BLaER1 (cell line): ENCODE measurements around the gene SLC6A19.
"Not testable (repeated sequence)": the region's sequence is repeated elsewhere in the genome, so short reads cannot be mapped to it uniquely, and the experiment has no call there.

Experiments used
- H3K27ac ChIP-seq: shearing (Covaris generic); formaldehyde crosslinking; 2 replicates; pipeline ENCODE4 v1.8.1; 2022
- H3K27me3 ChIP-seq: shearing (Covaris generic); formaldehyde crosslinking; 2 replicates; pipeline ENCODE4 v1.8.1; 2022
- H3K36me3 ChIP-seq: shearing (Covaris generic); formaldehyde crosslinking; 2 replicates; pipeline ENCODE4 v1.8.1; 2022
- H3K4me1 ChIP-seq: shearing (Covaris generic); formaldehyde crosslinking; 2 replicates; pipeline ENCODE4 v1.8.1; 2022
- H3K4me2 ChIP-seq: shearing (Covaris generic); formaldehyde crosslinking; 2 replicates; pipeline ENCODE4 v1.8.1; 2022
- H3K4me3 ChIP-seq: shearing (Covaris generic); formaldehyde crosslinking; 2 replicates; pipeline ENCODE4 v1.8.1; 2022
- H3K9ac ChIP-seq: shearing (Covaris generic); formaldehyde crosslinking; 2 replicates; pipeline ENCODE4 v1.8.1; 2022
- H3K9me3 ChIP-seq: shearing (Covaris generic); formaldehyde crosslinking; 2 replicates; pipeline ENCODE4 v1.8.1; 2022
- H4K20me1 ChIP-seq: shearing (Covaris generic); formaldehyde crosslinking; 2 replicates; pipeline ENCODE4 v1.8.1; 2022
- Cebpa-rat ChIP-seq: shearing (Covaris generic); IDR thresholded peaks from 2 replicates; pipeline ENCODE4 v1.8.1; 2022

SLC6A19 gene

DNA sequence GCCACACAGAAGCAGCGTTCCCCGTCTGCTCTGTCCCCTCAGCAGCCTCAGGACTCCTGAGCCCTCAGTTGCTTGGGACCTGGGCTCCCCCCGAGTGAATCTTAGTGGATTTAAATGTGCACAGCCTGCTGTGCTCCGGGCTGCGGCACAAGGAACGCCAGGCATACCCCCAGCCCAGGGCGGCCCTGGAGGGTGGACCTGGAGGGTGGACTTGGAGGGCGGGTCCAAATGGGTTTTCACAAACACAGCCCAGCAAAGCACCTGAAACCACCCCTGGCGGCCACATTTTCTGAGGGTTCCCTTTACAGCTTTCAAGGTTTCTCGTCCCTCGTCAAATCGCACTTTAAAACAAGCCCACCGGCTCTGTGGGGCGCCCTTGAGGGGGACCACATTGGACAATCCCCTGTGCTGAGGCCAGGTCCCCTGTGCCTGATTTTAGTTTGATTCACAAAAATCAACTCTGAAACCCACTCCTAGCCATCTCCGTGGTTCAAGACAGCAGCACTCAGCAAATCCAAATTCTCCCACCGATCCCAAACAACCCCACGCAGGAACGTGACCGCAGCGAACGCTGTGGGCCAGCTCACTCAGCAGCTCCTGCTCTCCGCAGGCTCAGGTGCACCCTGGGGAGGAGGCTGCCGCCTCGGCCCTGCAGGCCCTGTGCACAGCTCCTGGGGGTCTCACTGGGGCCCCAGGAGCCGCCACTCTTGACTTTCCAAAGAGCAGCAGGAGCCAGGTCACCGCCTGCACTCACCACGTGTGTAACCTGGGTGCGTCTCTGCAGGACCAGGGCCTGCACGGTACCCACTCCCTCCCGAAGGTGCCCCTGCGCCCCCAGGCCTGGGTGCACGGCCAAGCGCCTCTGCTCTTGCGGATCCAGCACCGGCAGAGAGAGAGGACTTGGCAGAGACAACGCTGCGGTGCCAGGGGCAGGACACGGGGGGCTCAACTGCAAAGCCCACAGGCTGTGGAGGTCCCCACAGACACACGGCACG is 64.4 kb downstream of the SLC6A19 start:
- no peak for TF ChIP-seq Cebpa-rat
- peaks cover 100% of the 10 kb centered on the region for H3K36me3 ChIP-seq
- 0 out of 2 replicates have a peak, but pooled peaks cover 6% of the 10 kb centered on the region for H3K4me1 ChIP-seq
- peak overlapping the region; percentile 45; the same call in 1 of the 2 replicates for H3K9ac ChIP-seq
- H3K4me2 ChIP-seq, result no peak overlapping the region
- no peaks in the 10 kb centered on the region for H3K27me3 ChIP-seq
- no peak overlapping the region for H3K4me3 ChIP-seq
- no peaks in the 10 kb centered on the region for H3K9me3 ChIP-seq
- H3K27ac ChIP-seq, result peak overlapping the region; percentile 51
- H4K20me1 ChIP-seq, result peaks cover 94% of the 10 kb centered on the region

DNA sequence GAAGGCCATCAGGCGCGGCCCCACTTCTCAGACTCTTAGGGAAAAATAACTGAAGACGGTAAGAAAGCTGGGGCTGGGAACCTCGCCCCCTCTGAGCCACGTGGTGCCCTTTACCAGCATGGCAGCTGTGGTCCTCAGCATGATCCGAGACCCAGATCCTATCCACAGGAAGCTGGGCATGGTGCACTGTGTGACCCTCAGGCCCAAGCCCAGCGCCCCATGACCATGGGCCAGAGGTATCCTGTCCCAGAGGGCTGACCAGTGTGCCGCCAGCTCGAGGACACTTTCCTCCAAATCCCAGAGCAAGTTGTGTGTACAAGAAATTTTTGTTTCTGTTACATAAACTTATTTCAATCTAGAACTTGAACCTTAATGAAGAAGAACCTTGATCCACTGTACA is 65.4 kb downstream of the SLC6A19 start:
- no peak overlapping the region for H3K27ac ChIP-seq
- H3K36me3 ChIP-seq, result peaks cover 100% of the 10 kb centered on the region
- H3K27me3 ChIP-seq, result no peaks in the 10 kb centered on the region
- H3K9ac ChIP-seq, result no peak overlapping the region
- H3K4me1 ChIP-seq, result 0 out of 2 replicates have a peak, but pooled peaks cover 6% of the 10 kb centered on the region
- no peak overlapping the region for H3K4me3 ChIP-seq
- H3K9me3 ChIP-seq, result no peaks in the 10 kb centered on the region
- no peak for TF ChIP-seq Cebpa-rat
- H4K20me1 ChIP-seq, result peaks cover 94% of the 10 kb centered on the region
- H3K4me2 ChIP-seq, result no peak overlapping the region

DNA sequence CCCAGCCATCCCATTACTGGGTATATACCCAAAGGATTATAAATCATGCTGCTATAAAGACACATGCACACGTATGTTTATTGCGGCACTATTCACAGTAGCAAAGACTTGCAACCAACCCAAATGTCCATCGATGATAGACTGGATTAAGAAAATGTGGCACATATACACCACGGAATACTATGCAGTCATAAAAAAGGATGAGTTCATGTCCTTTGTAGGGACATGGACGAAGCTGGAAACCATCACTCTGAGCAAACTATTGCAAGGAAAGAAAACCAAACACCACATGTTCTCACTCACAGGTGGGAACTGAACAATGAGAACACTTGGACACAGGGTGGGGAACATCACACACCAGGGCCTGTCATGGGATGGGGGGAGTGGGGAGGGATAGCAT is 66.1 kb downstream of the SLC6A19 start:
- H3K4me2 ChIP-seq, H3K9ac ChIP-seq, H3K27me3 ChIP-seq, H3K9me3 ChIP-seq, H3K4me1 ChIP-seq, H3K27ac ChIP-seq, H3K4me3 ChIP-seq: not testable (repeated sequence)
- H4K20me1 ChIP-seq, result peaks cover 94% of the 10 kb centered on the region
- H3K36me3 ChIP-seq, result peaks cover 100% of the 10 kb centered on the region

DNA sequence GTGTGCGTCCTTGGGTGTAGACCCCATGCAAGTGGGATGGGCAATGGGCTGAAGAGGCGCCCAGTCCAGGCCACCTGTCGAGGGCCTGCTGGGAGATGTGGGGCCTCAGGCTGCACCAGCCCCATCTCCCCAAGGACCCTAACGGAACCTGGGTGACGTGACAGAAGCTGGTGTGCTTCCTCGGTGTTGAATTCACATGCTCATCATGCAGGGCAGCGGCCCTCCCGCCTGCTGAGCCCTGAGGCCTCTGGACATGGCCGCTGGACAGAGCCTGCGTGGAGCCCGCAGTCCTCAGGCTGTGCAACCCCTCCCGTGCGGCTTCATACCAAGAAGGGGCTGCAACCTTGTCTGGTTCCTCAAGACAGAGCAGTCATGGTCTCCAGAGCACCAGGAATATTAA is 66.7 kb downstream of the SLC6A19 start:
- H3K4me3 ChIP-seq, result no peak overlapping the region
- H3K4me2 ChIP-seq, result no peak overlapping the region
- no peak for TF ChIP-seq Cebpa-rat
- H3K27ac ChIP-seq, result no peak overlapping the region
- 0 out of 2 replicates have a peak, but pooled peaks cover 6% of the 10 kb centered on the region for H3K4me1 ChIP-seq
- H3K9me3 ChIP-seq, result no peaks in the 10 kb centered on the region
- no peak overlapping the region for H3K9ac ChIP-seq
- peaks cover 89% of the 10 kb centered on the region for H4K20me1 ChIP-seq
- H3K36me3 ChIP-seq, result peaks cover 94% of the 10 kb centered on the region
- H3K27me3 ChIP-seq, result no peaks in the 10 kb centered on the region

DNA sequence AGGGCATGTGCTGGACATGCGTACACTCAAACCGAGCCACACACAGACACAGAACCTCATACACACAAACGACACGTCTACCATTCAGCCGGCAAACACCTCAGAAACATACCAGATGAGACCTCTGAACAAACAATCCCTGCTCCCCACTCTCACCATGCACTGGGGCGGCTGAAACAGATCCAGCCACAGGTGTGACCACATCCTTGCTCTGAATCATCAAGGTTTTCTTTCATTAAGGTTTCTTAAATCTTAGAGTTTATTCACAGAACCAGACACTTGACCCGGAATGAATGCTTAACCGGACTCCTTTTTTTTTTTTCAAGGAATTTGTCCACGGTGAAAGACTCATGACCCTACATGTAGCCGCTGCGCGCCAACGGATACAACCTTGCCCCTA is 67.3 kb downstream of the SLC6A19 start:
- H3K9ac ChIP-seq, result no peak overlapping the region
- H4K20me1 ChIP-seq, result peaks cover 85% of the 10 kb centered on the region
- H3K4me1 ChIP-seq, result 0 out of 2 replicates have a peak, but pooled peaks cover 6% of the 10 kb centered on the region
- no peak overlapping the region for H3K4me3 ChIP-seq
- H3K36me3 ChIP-seq, result peaks cover 91% of the 10 kb centered on the region
- no peak overlapping the region for H3K4me2 ChIP-seq
- H3K9me3 ChIP-seq, result peaks cover 1% of the 10 kb centered on the region; the same call in 1 of the 2 replicates
- H3K27me3 ChIP-seq, result no peaks in the 10 kb centered on the region
- TF ChIP-seq Cebpa-rat, result no peak
- no peak overlapping the region for H3K27ac ChIP-seq

DNA sequence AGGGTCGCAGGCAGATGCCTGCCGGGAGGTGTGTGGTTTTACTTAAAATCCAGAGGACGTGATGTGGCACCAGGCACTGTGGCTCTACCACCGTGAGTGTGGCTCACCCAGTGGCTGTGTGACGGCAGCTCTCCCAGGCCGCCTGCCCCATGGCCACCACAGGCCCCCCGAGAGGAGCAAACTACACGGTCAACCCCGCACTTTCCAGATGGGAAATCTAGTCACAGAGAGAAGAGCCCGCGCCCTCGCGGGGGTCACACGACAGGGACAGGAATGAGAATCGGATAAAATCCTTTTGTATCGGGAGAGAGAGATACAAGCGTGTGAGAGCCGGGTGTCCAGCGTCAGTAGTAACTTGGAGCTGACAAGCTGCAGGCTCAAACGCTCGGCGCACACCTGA is 69.0 kb downstream of the SLC6A19 start:
- peaks cover 18% of the 10 kb centered on the region; the same call in 1 of the 2 replicates for H3K9me3 ChIP-seq
- H4K20me1 ChIP-seq, result peaks cover 85% of the 10 kb centered on the region
- no peak overlapping the region for H3K4me2 ChIP-seq
- peaks cover 91% of the 10 kb centered on the region for H3K36me3 ChIP-seq
- no peak for TF ChIP-seq Cebpa-rat
- H3K27ac ChIP-seq, result no peak overlapping the region
- H3K4me3 ChIP-seq, result no peak overlapping the region
- H3K4me1 ChIP-seq, result 0 out of 2 replicates have a peak, but pooled peaks cover under 1% of the 10 kb centered on the region
- no peaks in the 10 kb centered on the region for H3K27me3 ChIP-seq
- no peak overlapping the region for H3K9ac ChIP-seq

DNA sequence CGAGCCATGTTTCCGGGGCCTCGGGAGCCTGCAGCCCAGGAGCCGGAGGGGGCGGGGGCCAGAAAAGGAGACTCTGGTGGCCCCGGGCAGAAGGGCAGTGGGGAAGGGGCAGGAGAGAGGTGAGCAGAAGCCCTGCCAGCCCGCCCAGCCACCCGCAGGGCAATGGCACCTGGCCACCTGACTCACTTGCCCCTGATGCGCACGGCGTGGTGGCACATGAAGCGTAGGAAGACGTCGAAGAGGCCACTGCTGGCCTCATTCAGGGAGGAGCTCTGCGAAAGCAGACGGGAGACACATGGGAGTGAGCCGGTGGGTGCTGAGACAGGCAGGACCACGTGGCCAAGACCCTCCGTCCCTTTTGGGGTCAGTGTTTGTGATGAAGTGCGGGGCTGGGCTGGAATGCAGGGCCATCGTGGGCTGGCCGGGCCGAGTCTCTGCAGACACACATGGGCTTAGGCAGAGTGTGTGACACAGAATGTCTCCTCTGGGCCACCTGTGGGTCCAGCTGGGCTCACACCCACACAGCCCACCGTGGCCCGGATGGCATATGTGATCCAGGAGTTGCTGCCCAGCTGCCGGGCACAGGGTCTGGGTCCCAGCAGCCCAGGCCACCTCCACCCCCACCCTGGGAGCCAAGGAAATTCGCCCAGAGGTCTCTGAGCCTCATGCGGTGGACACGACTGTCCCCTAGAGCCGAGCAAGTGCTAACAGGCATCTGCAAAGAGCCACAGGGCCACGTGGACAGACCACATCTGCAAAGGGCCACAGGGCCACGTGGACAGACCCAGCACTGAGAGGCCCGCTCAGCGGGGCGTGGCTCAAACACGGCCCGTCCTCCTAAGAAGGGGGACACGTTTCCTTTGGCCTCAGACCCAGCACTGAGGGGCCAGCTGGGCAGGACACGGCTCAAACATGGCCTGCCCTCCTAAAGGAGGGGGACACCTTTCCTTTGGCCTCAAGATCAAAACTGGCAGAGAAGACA is 69.8 kb downstream of the SLC6A19 start:
- peaks cover 21% of the 10 kb centered on the region; the same call in 1 of the 2 replicates for H3K9me3 ChIP-seq
- H3K4me3 ChIP-seq, result no peak overlapping the region
- H3K9ac ChIP-seq, result no peak overlapping the region
- no peak overlapping the region for H3K27ac ChIP-seq
- no peaks in the 10 kb centered on the region for H3K27me3 ChIP-seq
- TF ChIP-seq Cebpa-rat, result no peak
- H3K36me3 ChIP-seq, result peaks cover 89% of the 10 kb centered on the region
- H4K20me1 ChIP-seq, result peaks cover 84% of the 10 kb centered on the region
- no peak overlapping the region for H3K4me2 ChIP-seq
- no peaks in the 10 kb centered on the region for H3K4me1 ChIP-seq

DNA sequence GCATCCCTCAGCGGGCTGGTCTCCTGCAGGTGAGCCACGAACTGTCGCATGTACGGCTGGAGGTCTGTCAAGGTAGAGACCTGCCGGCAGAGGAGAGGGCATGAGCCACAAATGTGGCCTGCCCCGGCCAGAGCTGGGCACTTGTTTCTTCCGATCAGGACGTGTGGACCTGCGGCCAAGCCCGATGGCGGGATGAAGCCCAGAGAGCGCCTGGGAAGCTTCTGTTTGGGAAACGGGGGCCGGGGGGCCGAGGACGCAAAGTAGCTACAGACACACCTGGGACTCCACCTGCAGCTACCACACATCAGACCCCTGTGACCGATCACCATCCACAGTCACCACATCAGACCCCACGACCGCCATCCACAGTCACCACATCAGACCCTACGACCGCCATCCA is 70.8 kb downstream of the SLC6A19 start:
- Histone ChIP-seq H4K20me1 (peaks cover 85% of the 10 kb centered on the region), H3K4me3 (no peak overlapping the region), H3K27ac (no peak overlapping the region), H3K36me3 (peaks cover 89% of the 10 kb centered on the region), H3K27me3 (no peaks in the 10 kb centered on the region), H3K4me1 (no peaks in the 10 kb centered on the region), H3K9me3 (peaks cover 23% of the 10 kb centered on the region; the same call in 1 of the 2 replicates), H3K9ac (no peak overlapping the region), H3K4me2 (no peak overlapping the region)
- no peak for TF ChIP-seq Cebpa-rat

DNA sequence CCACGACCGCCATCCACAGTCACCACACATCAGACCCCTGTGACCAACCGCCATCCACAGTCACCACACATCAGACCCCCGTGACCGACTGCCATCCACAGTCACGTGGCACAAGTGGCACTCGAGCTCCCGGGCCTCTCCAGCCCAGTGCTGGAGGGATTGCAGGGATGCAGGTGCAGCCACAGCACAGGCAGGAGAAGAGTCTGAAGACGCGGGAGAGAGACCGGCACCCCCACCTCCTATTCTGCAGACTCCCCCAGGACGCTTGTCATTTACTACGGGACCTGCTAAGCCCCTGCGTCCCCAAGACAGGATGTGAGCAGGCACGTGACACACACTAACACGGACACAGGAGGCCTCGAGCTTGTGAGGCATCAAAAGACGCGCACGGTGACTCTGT is 72.3 kb downstream of the SLC6A19 start:
- peaks cover 89% of the 10 kb centered on the region for H3K36me3 ChIP-seq
- H3K27me3 ChIP-seq, result no peaks in the 10 kb centered on the region
- H3K4me3 ChIP-seq, result no peak overlapping the region
- H3K4me2 ChIP-seq, result no peak overlapping the region
- peaks cover 90% of the 10 kb centered on the region for H4K20me1 ChIP-seq
- H3K9ac ChIP-seq, result no peak overlapping the region
- peaks cover 29% of the 10 kb centered on the region for H3K9me3 ChIP-seq
- H3K27ac ChIP-seq, result no peak overlapping the region
- TF ChIP-seq Cebpa-rat, result no peak
- no peaks in the 10 kb centered on the region for H3K4me1 ChIP-seq
